Testis (tissue), 2 donors: ENCODE data around the gene PCBP3.

Experiments
- POLR2A ChIP-seq: fragments of 450-650 bp; IDR thresholded peaks from one replicate; pipeline ENCODE4 v1.6.1; 2017; ENCODE audit warnings: antibody characterized with exemption, mild to moderate bottlenecking, moderate library complexity
- TF ChIP-seq, protein P1 (sequence below), 3 experiments: fragments of 450-650 bp in 2 of 3; fragments of 200-600 bp in 1 of 3; sonication (generic) in 1 of 3; IDR thresholded peaks; one replicate each; pipeline ENCODE4 v1.5.1; 2016 to 2019; ENCODE audit warnings: antibody characterized with exemption in 3 of 3, mild to moderate bottlenecking in 2 of 3, moderate library complexity in 1 of 3

DNA sequence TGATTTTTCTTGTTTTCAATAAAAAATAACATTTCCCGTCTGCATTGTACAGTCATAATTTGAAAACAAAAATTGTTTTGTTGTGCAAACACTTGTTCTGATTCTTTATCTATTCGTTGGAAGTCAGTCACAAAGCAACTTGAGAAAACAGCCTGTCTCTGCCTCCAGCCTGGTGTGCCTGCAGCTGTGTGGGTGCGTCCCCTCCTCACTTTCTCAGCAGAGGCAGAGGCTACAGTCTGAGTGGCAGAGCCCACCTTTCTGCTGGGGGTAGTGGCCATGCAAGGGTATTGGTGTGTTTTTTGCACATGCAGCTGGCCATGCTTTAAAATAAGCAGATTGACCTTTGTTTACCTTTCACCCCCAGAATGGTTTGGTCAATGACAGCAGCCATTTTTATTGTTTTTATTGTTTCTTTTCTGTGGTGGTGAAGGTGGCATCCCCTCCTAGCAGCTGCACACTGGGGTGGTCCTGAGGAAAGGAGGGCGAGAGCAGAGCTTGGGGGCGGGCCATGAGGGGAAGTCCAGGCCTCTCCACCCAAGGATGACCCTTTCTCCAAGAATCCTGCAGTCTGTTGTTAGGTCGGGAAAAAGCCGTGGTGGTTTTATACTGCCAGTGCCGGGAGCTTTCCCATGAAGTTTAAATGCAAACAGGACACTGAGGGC, 159.6 kb downstream of the PCBP3 start:
- no peak for TF ChIP-seq POLR2A
- TF ChIP-seq, protein P1, sequence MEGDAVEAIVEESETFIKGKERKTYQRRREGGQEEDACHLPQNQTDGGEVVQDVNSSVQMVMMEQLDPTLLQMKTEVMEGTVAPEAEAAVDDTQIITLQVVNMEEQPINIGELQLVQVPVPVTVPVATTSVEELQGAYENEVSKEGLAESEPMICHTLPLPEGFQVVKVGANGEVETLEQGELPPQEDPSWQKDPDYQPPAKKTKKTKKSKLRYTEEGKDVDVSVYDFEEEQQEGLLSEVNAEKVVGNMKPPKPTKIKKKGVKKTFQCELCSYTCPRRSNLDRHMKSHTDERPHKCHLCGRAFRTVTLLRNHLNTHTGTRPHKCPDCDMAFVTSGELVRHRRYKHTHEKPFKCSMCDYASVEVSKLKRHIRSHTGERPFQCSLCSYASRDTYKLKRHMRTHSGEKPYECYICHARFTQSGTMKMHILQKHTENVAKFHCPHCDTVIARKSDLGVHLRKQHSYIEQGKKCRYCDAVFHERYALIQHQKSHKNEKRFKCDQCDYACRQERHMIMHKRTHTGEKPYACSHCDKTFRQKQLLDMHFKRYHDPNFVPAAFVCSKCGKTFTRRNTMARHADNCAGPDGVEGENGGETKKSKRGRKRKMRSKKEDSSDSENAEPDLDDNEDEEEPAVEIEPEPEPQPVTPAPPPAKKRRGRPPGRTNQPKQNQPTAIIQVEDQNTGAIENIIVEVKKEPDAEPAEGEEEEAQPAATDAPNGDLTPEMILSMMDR (IDR thresholded peaks at IDR 0.05), result no peak
